Adipocyte (in vitro differentiated cells): ENCODE measurements around the gene SH3BP2.

ENCODE experiments used
- DNase-seq: peaks from one replicate; pipeline ENCODE4 v3.0.0-alpha.2; 2015; ENCODE audit warnings: low read depth
- H3K27me3 ChIP-seq: replicated peaks from 2 replicates; pipeline ENCODE4 v1.7.0; 2013; ENCODE audit warnings: mild to moderate bottlenecking, low read length, moderate library complexity; ENCODE audit not compliant: control insufficient read depth, insufficient read depth
- H3K36me3 ChIP-seq: 2 replicates; pipeline ENCODE4 v1.7.0; 2013; ENCODE audit warnings: low read length, mild to moderate bottlenecking, moderate library complexity; ENCODE audit not compliant: control insufficient read depth, insufficient read depth, severe bottlenecking
- H3K4me1 ChIP-seq: 2 replicates; pipeline ENCODE4 v1.7.0; 2013; ENCODE audit warnings: mild to moderate bottlenecking, low read length, moderate library complexity; ENCODE audit not compliant: control insufficient read depth, insufficient read depth
- H3K4me3 ChIP-seq: 2 replicates; pipeline ENCODE4 v1.7.0; 2013; ENCODE audit warnings: mild to moderate bottlenecking, low read length, moderate library complexity
- H3K9ac ChIP-seq: 2 replicates; pipeline ENCODE4 v1.7.0; 2013; ENCODE audit warnings: mild to moderate bottlenecking, low read length, moderate library complexity
- H3K9me3 ChIP-seq: 2 replicates; pipeline ENCODE4 v1.7.0; 2013; ENCODE audit warnings: mild to moderate bottlenecking, low read length, moderate library complexity; ENCODE audit not compliant: control insufficient read depth

The SH3BP2 gene

GRCh38 chr4:2809610-2810180 is 16.8 kb downstream of the SH3BP2 start:
- Histone ChIP-seq H3K9ac (no peak overlapping the region), H3K36me3 (peaks cover 4% of the 10 kb centered on the region), H3K27me3 (no peaks in the 10 kb centered on the region), H3K4me3 (no peak overlapping the region), H3K9me3 (no peaks in the 10 kb centered on the region), H3K4me1 (peaks cover 46% of the 10 kb centered on the region)
- no peak for DNase-seq

- no peak overlapping the region for H3K9ac ChIP-seq
- DNase-seq, result no peak
- H3K9me3 ChIP-seq, result no peaks in the 10 kb centered on the region
- no peaks in the 10 kb centered on the region for H3K27me3 ChIP-seq
- H3K4me1 ChIP-seq, result peaks cover 41% of the 10 kb centered on the region
- peaks cover 4% of the 10 kb centered on the region for H3K36me3 ChIP-seq
- no peak overlapping the region for H3K4me3 ChIP-seq
Observed at GRCh38 chr4:2810388-2810787, 17.5 kb downstream of the SH3BP2 start.

GRCh38 chr4:2811830-2812611 is 19.1 kb downstream of the SH3BP2 start:
- H3K27me3 ChIP-seq, result no peaks in the 10 kb centered on the region
- peaks cover 4% of the 10 kb centered on the region for H3K36me3 ChIP-seq
- H3K9ac ChIP-seq, result peak overlapping the region; percentile 50
- DNase-seq, result peak; percentile 22
- H3K4me1 ChIP-seq, result peaks cover 25% of the 10 kb centered on the region
- peaks cover 7% of the 10 kb centered on the region for H3K9me3 ChIP-seq
- H3K4me3 ChIP-seq, result peak overlapping the region; percentile 71

DNA sequence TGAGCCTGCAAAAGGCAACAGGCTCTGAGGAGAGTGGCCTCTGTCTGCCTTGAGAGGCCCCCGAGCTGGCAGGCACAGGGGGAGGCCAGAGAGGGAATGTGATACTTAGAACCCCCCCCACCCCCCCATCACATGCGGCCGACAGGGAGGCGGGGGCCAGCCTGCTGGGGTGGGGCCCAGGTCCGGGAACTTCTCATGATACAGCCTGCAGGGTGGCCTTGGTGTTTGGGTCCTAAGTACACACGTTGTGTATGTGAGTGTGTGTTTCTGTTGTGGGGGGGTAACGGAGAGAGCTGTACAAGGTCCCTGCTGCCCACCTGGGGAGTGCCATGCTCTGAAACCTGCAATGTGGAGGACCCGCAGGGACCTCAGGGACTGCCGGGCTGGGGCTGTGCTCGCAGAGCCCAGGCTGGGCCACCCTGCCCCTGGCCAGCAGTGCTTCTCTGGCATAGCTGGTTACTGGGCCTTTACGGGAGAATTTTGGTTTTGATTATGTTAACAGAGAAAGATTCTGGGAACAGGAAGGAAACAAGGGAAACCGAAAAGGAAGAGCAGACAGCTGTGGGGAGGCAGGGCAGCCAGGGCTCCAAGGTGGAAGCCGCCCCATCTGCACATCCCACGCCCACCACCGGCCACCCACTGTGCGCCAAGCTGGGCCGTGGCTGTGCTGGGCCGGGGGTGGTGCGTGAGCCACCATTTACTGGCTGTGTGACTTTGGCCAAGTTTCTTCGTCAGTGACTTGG is 19.9 kb downstream of the SH3BP2 start:
- Histone ChIP-seq H3K4me1 (peaks cover 18% of the 10 kb centered on the region), H3K9ac (peak overlapping the region; percentile 50), H3K4me3 (peak overlapping the region; percentile 72), H3K9me3 (peaks cover 7% of the 10 kb centered on the region), H3K27me3 (no peaks in the 10 kb centered on the region), H3K36me3 (peaks cover 4% of the 10 kb centered on the region)
- no peak for DNase-seq

GRCh38 chr4:2813446-2814405 is 20.8 kb downstream of the SH3BP2 start:
- Histone ChIP-seq H3K9me3 (peaks cover 7% of the 10 kb centered on the region), H3K9ac (no peak overlapping the region)
- DNase-seq, result no peak

DNA sequence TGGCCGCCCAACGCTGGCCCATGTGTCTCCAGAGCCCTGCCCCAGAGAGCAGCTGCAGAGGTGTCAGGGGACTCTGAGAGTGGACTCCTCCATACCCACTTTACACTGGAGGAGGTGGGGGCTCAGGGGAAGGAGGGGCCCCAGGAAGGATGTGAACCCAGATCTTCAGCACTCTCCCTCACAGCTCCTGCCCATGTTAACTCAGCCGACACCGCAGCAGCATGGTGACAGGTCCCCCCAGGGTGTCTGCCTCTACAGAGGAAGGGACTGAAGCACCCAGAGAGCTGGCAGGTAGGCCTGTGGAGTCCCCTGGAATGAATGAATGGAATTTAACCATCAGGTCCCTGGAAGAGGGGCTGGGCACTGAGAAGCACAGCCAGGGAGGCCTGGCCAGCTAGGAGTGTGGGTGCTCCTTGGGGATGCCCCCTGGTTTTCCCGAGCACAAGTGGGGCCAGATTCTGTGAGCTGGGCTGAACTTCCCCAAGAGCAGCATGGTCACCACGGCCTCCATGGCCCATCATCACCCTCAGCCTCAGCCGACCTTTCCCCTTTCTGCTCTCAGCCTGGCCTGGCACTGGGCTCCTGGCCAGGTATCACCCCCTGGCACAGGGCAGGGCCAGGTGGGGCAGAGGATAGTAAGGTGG is 21.9 kb downstream of the SH3BP2 start:
- Histone ChIP-seq H3K9ac (no peak overlapping the region), H3K36me3 (peaks cover 4% of the 10 kb centered on the region), H3K4me1 (peaks cover 12% of the 10 kb centered on the region), H3K4me3 (no peak overlapping the region), H3K27me3 (no peaks in the 10 kb centered on the region), H3K9me3 (peaks cover 7% of the 10 kb centered on the region)
- no peak for DNase-seq

More at GRCh38 chr4:2813446-2814405, 20.8 kb downstream of the SH3BP2 start:
- H3K36me3 ChIP-seq, result peaks cover 4% of the 10 kb centered on the region
- H3K4me3 ChIP-seq, result peak overlapping the region; percentile 72
- no peaks in the 10 kb centered on the region for H3K27me3 ChIP-seq
- peaks cover 18% of the 10 kb centered on the region for H3K4me1 ChIP-seq

GRCh38 chr4:2816401-2816954 is 23.6 kb downstream of the SH3BP2 start:
- peaks cover 11% of the 10 kb centered on the region for H3K36me3 ChIP-seq
- H3K9ac ChIP-seq, result no peak overlapping the region
- no peak for DNase-seq
- peaks cover 8% of the 10 kb centered on the region for H3K4me1 ChIP-seq
- peaks cover 7% of the 10 kb centered on the region for H3K9me3 ChIP-seq
- no peak overlapping the region for H3K4me3 ChIP-seq
- H3K27me3 ChIP-seq, result no peaks in the 10 kb centered on the region

DNA sequence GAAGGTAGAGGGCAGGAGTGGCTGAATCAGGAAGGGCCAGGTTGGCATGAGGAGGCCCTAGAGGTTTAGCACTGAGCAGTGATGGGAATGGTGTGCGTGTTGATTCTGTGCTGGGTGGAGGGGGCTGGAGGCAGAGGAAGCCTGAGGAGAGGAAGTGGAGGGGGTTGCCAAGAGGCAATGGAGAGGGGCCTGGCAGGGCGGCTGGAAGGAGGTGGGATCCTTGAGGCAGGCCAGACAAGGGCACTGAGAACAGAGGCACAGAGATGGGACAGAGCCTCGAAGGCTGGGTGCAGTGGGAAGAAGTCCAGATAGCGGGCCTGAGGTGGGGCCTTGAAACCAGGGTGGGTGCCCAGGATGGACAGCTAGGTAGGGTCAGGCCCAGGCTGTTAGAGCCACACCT is 24.3 kb downstream of the SH3BP2 start:
- Histone ChIP-seq H3K4me1 (peaks cover 3% of the 10 kb centered on the region), H3K9ac (no peak overlapping the region), H3K27me3 (no peaks in the 10 kb centered on the region), H3K36me3 (peaks cover 11% of the 10 kb centered on the region), H3K9me3 (peaks cover 7% of the 10 kb centered on the region), H3K4me3 (no peak overlapping the region)
- no peak for DNase-seq

GRCh38 chr4:2817701-2818350 is 24.9 kb downstream of the SH3BP2 start:
- H3K4me3 ChIP-seq, result peak overlapping the region; percentile 67
- DNase-seq, result peak; percentile 56
- peak overlapping the region; percentile 75 for H3K9ac ChIP-seq

More at GRCh38 chr4:2817701-2818350, 24.9 kb downstream of the SH3BP2 start:
- Histone ChIP-seq H3K4me1 (no peaks in the 10 kb centered on the region), H3K36me3 (peaks cover 12% of the 10 kb centered on the region), H3K27me3 (no peaks in the 10 kb centered on the region), H3K9me3 (peaks cover 7% of the 10 kb centered on the region)
